MG63 (cell line): ENCODE results near the gene DLGAP4. TPM values are rescaled to one million over a fixed set of nuclear protein-coding genes. Genes with fewer than 3 reads are reported as not detected.
"Not testable (repeated sequence)": the region's sequence is repeated elsewhere in the genome, so short reads cannot be mapped to it uniquely, and the experiment has no call there.

ENCODE experiments used
- DNase-seq: peaks from one replicate; pipeline ENCODE4 v3.0.0-alpha.2; 2020
- H3K27me3 ChIP-seq: fragments of 250-450 bp; sonication (Bioruptor Pico); 2 replicates; pipeline ENCODE4 v1.5.1; 2020; ENCODE audit warnings: mild to moderate bottlenecking, moderate library complexity
- H3K36me3 ChIP-seq: fragments of 250-450 bp; sonication (Bioruptor Pico); 2 replicates; pipeline ENCODE4 v1.5.1; 2020; ENCODE audit warnings: mild to moderate bottlenecking, moderate library complexity
- H3K4me3 ChIP-seq: fragments of 250-450 bp; sonication (Bioruptor Pico); 2 replicates; pipeline ENCODE4 v1.5.1; 2020; ENCODE audit warnings: mild to moderate bottlenecking, moderate library complexity
- H3K9me3 ChIP-seq: fragments of 250-450 bp; sonication (Bioruptor Pico); 2 replicates; pipeline ENCODE4 v1.5.1; 2020; ENCODE audit warnings: mild to moderate bottlenecking, moderate library complexity
- total RNA-seq: library from RNA; depleted of rRNA; stranded (reverse); fragments of >200 nt; shearing (Covaris generic); gene quantifications from 2 replicates; pipeline ENCODE4 v1.2.3, GENCODE V29; 2014; ENCODE audit warnings: low replicate concordance

The DLGAP4 gene
- total RNA-seq, 1 experiment from 2014 or later = 12.0 TPM

GRCh38 chr20:36372666-36373065 lies 66.5 kb downstream of the DLGAP4 start:
- H3K9me3 ChIP-seq = no peaks in the 10 kb centered on the region
- H3K4me3 ChIP-seq = no peak overlapping the region
- no peak for DNase-seq
- H3K36me3 ChIP-seq = no peaks in the 10 kb centered on the region
- H3K27me3 ChIP-seq = peaks cover 52% of the 10 kb centered on the region

- Histone ChIP-seq H3K4me3 (no peak overlapping the region), H3K36me3 (no peaks in the 10 kb centered on the region), H3K9me3 (no peaks in the 10 kb centered on the region), H3K27me3 (peaks cover 56% of the 10 kb centered on the region)
- DNase-seq = no peak
Measured at GRCh38 chr20:36373089-36373488, 67.0 kb downstream of the DLGAP4 start.

- Histone ChIP-seq H3K4me3 (no peak overlapping the region), H3K9me3 (no peaks in the 10 kb centered on the region), H3K36me3 (no peaks in the 10 kb centered on the region), H3K27me3 (peaks cover 56% of the 10 kb centered on the region)
- no peak for DNase-seq
Measured at GRCh38 chr20:36374995-36375394, 68.9 kb downstream of the DLGAP4 start.

GRCh38 chr20:36377348-36378326 lies 71.5 kb downstream of the DLGAP4 start:
- no peaks in the 10 kb centered on the region for H3K36me3 ChIP-seq
- H3K27me3 ChIP-seq = peaks cover 39% of the 10 kb centered on the region
- H3K4me3 ChIP-seq = no peak overlapping the region
- no peak for DNase-seq
- no peaks in the 10 kb centered on the region for H3K9me3 ChIP-seq

- Histone ChIP-seq H3K27me3 (peaks cover 30% of the 10 kb centered on the region), H3K9me3 (no peaks in the 10 kb centered on the region), H3K36me3 (no peaks in the 10 kb centered on the region), H3K4me3 (no peak overlapping the region)
- no peak for DNase-seq
Measured at GRCh38 chr20:36378686-36379085, 72.5 kb downstream of the DLGAP4 start.

- not testable (repeated sequence) for H3K4me3 ChIP-seq, H3K9me3 ChIP-seq, H3K36me3 ChIP-seq, DNase-seq
- peaks cover 30% of the 10 kb centered on the region for H3K27me3 ChIP-seq
Measured at GRCh38 chr20:36379914-36380313, 73.8 kb downstream of the DLGAP4 start.

GRCh38 chr20:36384022-36384619 lies 78.0 kb downstream of the DLGAP4 start:
- peaks cover 9% of the 10 kb centered on the region for H3K27me3 ChIP-seq
- H3K4me3 ChIP-seq = no peak overlapping the region
- peak; percentile 31 for DNase-seq
- H3K9me3 ChIP-seq = no peaks in the 10 kb centered on the region
- no peaks in the 10 kb centered on the region for H3K36me3 ChIP-seq

GRCh38 chr20:36385503-36385902 lies 79.4 kb downstream of the DLGAP4 start:
- no peaks in the 10 kb centered on the region for H3K9me3 ChIP-seq
- H3K27me3 ChIP-seq = peaks cover 10% of the 10 kb centered on the region

GRCh38 chr20:36386236-36386635 lies 80.1 kb downstream of the DLGAP4 start:
- DNase-seq = no peak
- H3K4me3 ChIP-seq = no peak overlapping the region
- no peaks in the 10 kb centered on the region for H3K36me3 ChIP-seq
- peaks cover 10% of the 10 kb centered on the region for H3K27me3 ChIP-seq
- H3K9me3 ChIP-seq = no peaks in the 10 kb centered on the region

More at GRCh38 chr20:36385503-36385902, 79.4 kb downstream of the DLGAP4 start:
- no peaks in the 10 kb centered on the region for H3K36me3 ChIP-seq
- no peak for DNase-seq
- H3K4me3 ChIP-seq = no peak overlapping the region

- Histone ChIP-seq H3K4me3 (no peak overlapping the region), H3K36me3 (no peaks in the 10 kb centered on the region), H3K9me3 (no peaks in the 10 kb centered on the region), H3K27me3 (peaks cover 12% of the 10 kb centered on the region)
- no peak for DNase-seq
Measured at GRCh38 chr20:36390269-36390668, 84.1 kb downstream of the DLGAP4 start.

GRCh38 chr20:36390719-36391415 lies 84.7 kb downstream of the DLGAP4 start:
- no peak for DNase-seq
- Histone ChIP-seq H3K4me3 (no peak overlapping the region), H3K27me3 (peaks cover 12% of the 10 kb centered on the region), H3K36me3 (no peaks in the 10 kb centered on the region), H3K9me3 (no peaks in the 10 kb centered on the region)

GRCh38 chr20:36391456-36391855 lies 85.3 kb downstream of the DLGAP4 start:
- H3K36me3 ChIP-seq = no peaks in the 10 kb centered on the region

GRCh38 chr20:36391955-36392354 lies 85.8 kb downstream of the DLGAP4 start:
- H3K9me3 ChIP-seq = no peaks in the 10 kb centered on the region
- H3K27me3 ChIP-seq = peaks cover 12% of the 10 kb centered on the region
- H3K36me3 ChIP-seq = no peaks in the 10 kb centered on the region
- no peak overlapping the region for H3K4me3 ChIP-seq
- no peak for DNase-seq

More at GRCh38 chr20:36391456-36391855, 85.3 kb downstream of the DLGAP4 start:
- no peak overlapping the region for H3K4me3 ChIP-seq
- no peak for DNase-seq
- no peaks in the 10 kb centered on the region for H3K9me3 ChIP-seq
- H3K27me3 ChIP-seq = peaks cover 12% of the 10 kb centered on the region

- Histone ChIP-seq H3K27me3 (peaks cover 6% of the 10 kb centered on the region; the same call in 1 of the 2 replicates), H3K4me3 (no peak overlapping the region), H3K36me3 (no peaks in the 10 kb centered on the region), H3K9me3 (no peaks in the 10 kb centered on the region)
- no peak for DNase-seq
Measured at GRCh38 chr20:36392989-36393388, 86.8 kb downstream of the DLGAP4 start.

GRCh38 chr20:36394340-36394965 lies 88.3 kb downstream of the DLGAP4 start:
- Histone ChIP-seq H3K27me3 (peaks cover 13% of the 10 kb centered on the region), H3K36me3 (no peaks in the 10 kb centered on the region), H3K4me3 (no peak overlapping the region), H3K9me3 (no peaks in the 10 kb centered on the region)
- no peak for DNase-seq

GRCh38 chr20:36396340-36396739 lies 90.2 kb downstream of the DLGAP4 start:
- no peaks in the 10 kb centered on the region for H3K36me3 ChIP-seq
- no peak overlapping the region for H3K4me3 ChIP-seq
- H3K27me3 ChIP-seq = peaks cover 29% of the 10 kb centered on the region
- DNase-seq = no peak
- no peaks in the 10 kb centered on the region for H3K9me3 ChIP-seq
